Type B pancreatic cell (in vitro differentiated cells): ENCODE measurements around the gene MAN2B2. TPM values are rescaled to one million over a fixed set of nuclear protein-coding genes. Genes with fewer than 3 reads are reported as not detected.

Experiments
- DNase-seq: peaks from one replicate; pipeline ENCODE4 v3.0.0; 2021; ENCODE audit warnings: mixed read lengths; ENCODE audit not compliant: unreplicated experiment; ENCODE audit errors: extremely low spot score
- H3K27ac Mint-ChIP-seq: 2 replicates; pipeline ENCODE4 v1.8.0; 2021; ENCODE audit warnings: mild to moderate bottlenecking, mixed read lengths
- H3K27me3 Mint-ChIP-seq: 2 replicates; pipeline ENCODE4 v1.8.0; 2021; ENCODE audit warnings: mixed read lengths
- H3K36me3 Mint-ChIP-seq: 2 replicates; pipeline ENCODE4 v1.8.0; 2021; ENCODE audit warnings: mixed read lengths
- H3K4me1 Mint-ChIP-seq: one replicate; pipeline ENCODE4 v1.8.0; 2021; ENCODE audit warnings: mixed read lengths; ENCODE audit not compliant: unreplicated experiment
- H3K4me3 Mint-ChIP-seq: 2 replicates; pipeline ENCODE4 v1.8.0; 2021; ENCODE audit warnings: mild to moderate bottlenecking, mixed read lengths
- H3K9me3 Mint-ChIP-seq: 2 replicates; pipeline ENCODE4 v1.8.0; 2021; ENCODE audit warnings: mixed read lengths
- total RNA-seq: library from RNA; stranded (reverse); gene quantifications from 2 replicates; pipeline ENCODE4 v1.2.1, GENCODE V29; 2021; ENCODE audit warnings: low replicate concordance
- TF ChIP-seq, protein P1 (sequence below): fragments of 200-600 bp; sonication (generic); conservative IDR thresholded peaks from 2 replicates; pipeline ENCODE4 v1.5.0; 2021; ENCODE audit warnings: antibody characterized with exemption, mild to moderate bottlenecking

MAN2B2 gene
- total RNA-seq, 1 donor from 2014 or later, result 17.4 TPM

DNA sequence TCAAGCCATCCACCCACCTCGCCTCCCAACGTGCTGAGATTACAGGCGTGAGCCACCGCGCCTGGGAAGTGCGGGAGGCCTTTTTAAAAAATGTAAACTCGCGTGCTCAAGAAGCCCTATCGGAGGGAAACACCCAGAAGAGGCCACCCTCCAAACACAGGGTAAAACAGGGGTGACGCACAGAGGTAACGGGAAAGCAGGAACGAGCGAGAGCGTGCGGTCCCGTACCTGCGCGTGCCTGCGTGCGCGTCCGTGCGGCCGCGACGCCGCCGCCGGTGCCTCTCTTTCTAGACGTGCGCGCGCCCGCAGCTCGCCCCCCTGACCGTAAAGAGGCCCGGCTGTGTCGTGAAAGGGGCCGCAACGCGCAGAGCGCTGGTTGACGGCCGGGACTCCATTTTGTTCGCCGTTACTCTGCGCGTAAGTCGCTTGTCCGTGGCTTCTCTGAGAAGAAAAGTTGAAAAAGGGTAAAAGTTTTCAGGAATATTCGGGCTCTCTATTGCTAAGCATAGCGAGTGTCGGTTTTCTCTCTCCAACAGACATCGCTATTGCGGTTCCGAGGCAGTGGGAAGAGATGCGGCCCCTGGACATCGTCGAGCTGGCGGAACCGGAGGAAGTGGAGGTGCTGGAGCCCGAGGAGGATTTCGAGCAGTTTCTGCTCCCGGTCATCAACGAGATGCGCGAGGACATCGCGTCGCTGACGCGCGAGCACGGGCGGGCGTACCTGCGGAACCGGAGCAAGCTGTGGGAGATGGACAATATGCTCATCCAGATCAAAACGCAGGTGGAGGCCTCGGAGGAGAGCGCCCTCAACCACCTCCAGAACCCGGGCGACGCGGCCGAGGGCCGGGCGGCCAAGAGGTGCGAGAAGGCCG is 65.5 kb downstream of the MAN2B2 start, which contains the start of gene MRFAP1:
Gene MRFAP1 (plus strand): TSS at position 394 of the 872 bp plus-strand sequence. CDS start 178 bp downstream, at position 572.
- TF ChIP-seq, protein P1, sequence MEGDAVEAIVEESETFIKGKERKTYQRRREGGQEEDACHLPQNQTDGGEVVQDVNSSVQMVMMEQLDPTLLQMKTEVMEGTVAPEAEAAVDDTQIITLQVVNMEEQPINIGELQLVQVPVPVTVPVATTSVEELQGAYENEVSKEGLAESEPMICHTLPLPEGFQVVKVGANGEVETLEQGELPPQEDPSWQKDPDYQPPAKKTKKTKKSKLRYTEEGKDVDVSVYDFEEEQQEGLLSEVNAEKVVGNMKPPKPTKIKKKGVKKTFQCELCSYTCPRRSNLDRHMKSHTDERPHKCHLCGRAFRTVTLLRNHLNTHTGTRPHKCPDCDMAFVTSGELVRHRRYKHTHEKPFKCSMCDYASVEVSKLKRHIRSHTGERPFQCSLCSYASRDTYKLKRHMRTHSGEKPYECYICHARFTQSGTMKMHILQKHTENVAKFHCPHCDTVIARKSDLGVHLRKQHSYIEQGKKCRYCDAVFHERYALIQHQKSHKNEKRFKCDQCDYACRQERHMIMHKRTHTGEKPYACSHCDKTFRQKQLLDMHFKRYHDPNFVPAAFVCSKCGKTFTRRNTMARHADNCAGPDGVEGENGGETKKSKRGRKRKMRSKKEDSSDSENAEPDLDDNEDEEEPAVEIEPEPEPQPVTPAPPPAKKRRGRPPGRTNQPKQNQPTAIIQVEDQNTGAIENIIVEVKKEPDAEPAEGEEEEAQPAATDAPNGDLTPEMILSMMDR, result no peak
- peak within 1 kb of the TSS; percentile 99 for H3K27ac Mint-ChIP-seq

DNA sequence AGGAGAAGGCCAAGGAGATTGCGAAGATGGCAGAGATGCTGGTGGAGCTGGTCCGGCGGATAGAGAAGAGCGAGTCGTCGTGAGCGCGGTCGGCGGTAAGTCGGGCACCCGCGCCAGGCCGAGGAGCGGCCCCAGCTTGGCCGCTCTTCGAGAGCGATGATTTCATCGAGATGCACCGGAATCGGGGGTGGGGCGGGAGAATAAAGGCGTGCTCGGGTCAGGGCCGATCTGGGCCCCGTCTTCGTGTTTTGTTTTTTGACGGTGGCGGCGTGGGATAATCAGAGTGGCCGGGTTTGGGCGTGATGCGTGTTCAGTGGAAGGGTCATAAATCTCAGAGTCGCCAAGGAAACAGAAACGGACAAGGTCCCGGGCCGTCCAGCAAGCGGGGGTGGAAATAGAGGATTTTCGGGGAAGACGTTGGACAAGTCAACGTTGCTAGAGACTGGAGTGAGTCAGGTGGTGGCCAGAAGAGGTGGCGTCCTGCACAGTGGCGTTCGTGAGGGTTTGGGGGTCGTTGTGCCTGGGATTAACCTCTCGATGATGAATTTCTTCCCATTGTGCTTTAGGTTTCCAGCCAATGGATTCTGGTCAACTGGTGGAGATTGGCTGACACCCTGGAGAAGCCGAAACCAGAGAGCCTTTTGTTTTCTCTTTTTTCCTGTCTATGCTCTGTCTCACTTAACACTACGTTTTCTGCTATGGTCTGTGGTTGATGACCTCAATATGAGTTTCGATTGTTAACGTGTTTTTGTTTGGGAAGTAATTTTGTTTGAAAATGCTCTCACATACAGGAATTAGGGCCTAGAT is 66.4 kb downstream of the MAN2B2 start:
- H3K4me3 Mint-ChIP-seq, result peak overlapping the region; percentile 99
- no peaks in the 10 kb centered on the region for H3K27me3 Mint-ChIP-seq
- DNase-seq, result no peak
- no peaks in the 10 kb centered on the region for H3K9me3 Mint-ChIP-seq
- TF ChIP-seq, protein P1, result no peak
- H3K36me3 Mint-ChIP-seq, result peaks cover 30% of the 10 kb centered on the region
- H3K4me1 Mint-ChIP-seq, result peaks cover 12% of the 10 kb centered on the region
- H3K27ac Mint-ChIP-seq, result peak overlapping the region; percentile 99

More for the DNA sequence above, 65.5 kb downstream of the MAN2B2 start, which contains the start of gene MRFAP1:
- H3K4me1 Mint-ChIP-seq, result peaks cover 12% of the 10 kb centered on the region
- H3K9me3 Mint-ChIP-seq, result no peaks in the 10 kb centered on the region
- H3K36me3 Mint-ChIP-seq, result peaks cover 30% of the 10 kb centered on the region
- peak; percentile 94 for DNase-seq
- H3K27me3 Mint-ChIP-seq, result no peaks in the 10 kb centered on the region
- peak within 1 kb of the TSS; percentile 99 for H3K4me3 Mint-ChIP-seq

DNA sequence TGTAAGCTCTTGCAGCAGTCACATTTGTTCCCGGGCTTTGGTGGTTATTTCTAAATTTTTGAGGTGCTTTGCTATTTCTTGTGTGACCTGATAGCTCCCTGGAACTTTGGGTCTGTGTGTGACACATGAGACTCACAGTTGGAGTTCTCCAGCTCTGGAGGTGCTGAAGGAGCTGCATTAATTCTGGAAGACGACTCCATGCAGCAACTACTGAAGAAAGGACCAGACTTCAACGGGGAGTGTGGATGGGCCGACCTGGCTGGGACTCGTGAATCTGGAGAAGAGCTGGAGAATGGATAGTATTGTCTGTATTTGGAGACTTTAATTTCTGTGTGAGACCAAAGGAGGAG is 67.0 kb downstream of the MAN2B2 start:
- H3K27ac Mint-ChIP-seq, result peak overlapping the region; percentile 99
- H3K4me3 Mint-ChIP-seq, result peak overlapping the region; percentile 99
- TF ChIP-seq, protein P1, result no peak
- no peaks in the 10 kb centered on the region for H3K27me3 Mint-ChIP-seq
- H3K9me3 Mint-ChIP-seq, result no peaks in the 10 kb centered on the region
- DNase-seq, result no peak
- peaks cover 12% of the 10 kb centered on the region for H3K4me1 Mint-ChIP-seq
- peaks cover 30% of the 10 kb centered on the region for H3K36me3 Mint-ChIP-seq

DNA sequence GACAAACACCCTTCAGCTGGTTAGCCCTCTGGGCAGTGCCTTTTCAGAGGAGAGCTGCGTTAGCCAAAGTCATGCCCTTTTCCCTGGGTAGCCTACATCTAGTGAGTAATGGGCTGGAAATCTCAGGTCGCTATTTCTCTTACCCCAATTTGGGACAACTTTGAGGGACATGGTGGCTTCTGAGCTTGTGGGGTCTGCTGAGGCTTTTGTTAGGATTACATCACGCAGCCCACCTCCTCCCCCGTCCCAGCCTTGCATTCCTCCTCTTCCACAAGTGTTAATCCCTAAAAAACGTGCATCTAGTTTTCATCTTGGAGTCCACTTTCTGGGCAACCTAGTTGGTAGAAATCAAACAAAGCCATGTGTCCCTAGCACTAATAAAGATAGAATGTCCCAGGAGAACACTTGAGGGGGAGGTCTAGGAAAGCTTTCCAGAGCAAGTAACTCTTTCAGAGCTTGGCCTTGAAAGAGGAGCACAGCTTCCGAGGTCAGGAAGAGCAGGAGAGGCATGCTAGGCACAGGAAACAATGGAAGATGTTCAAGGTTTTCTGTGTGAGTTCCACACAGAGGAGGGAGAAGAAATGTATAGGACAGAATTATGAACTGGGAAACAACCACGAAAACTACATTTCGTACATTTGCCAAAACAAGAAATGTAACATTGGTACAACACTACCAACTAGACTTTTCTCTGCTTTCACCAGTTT is 68.3 kb downstream of the MAN2B2 start:
- H3K4me1 Mint-ChIP-seq, result peaks cover 12% of the 10 kb centered on the region
- no peaks in the 10 kb centered on the region for H3K9me3 Mint-ChIP-seq
- H3K4me3 Mint-ChIP-seq, result peak overlapping the region; percentile 99
- H3K27ac Mint-ChIP-seq, result peak overlapping the region; percentile 9
- no peak for DNase-seq
- TF ChIP-seq, protein P1, result no peak
- no peaks in the 10 kb centered on the region for H3K27me3 Mint-ChIP-seq
- H3K36me3 Mint-ChIP-seq, result peaks cover 30% of the 10 kb centered on the region

DNA sequence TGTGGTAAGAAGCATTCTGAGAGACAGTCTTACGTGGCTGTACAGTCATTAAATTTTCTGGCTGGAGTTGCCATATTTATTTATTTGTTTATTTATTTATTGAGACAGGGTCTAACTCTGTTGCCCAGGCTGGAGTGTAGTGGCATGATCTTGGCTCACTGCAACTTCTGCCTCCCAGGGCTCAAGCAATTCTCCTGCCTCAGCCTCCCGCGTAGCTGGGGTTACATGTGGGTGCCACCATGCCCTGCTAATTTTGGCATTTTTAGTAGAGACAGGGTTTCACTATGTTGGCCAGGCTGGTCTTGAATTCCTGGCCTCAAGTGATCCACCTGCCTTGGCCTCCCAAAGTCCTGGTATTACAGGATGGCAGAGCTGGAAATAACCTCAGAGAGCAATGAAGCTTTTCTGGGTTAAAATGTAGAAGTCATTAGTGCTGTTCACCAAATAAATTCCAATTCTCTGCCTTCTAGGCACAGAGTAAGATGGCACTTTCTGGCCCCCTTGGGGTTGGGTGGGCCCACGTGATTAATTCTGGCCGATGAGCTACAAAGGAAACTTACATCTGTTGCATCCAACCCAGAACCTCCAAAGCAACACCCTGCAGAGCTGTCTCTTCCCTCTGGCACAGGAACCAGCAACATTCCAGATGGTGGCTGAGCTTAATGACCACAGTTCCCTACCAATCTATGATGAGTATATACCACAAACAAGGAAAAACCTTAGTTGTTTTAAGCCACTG is 70.0 kb downstream of the MAN2B2 start:
- H3K36me3 Mint-ChIP-seq, result peaks cover 30% of the 10 kb centered on the region
- H3K4me3 Mint-ChIP-seq, result no peak overlapping the region
- TF ChIP-seq, protein P1, result no peak
- H3K4me1 Mint-ChIP-seq, result peaks cover 12% of the 10 kb centered on the region
- H3K27me3 Mint-ChIP-seq, result no peaks in the 10 kb centered on the region
- no peaks in the 10 kb centered on the region for H3K9me3 Mint-ChIP-seq
- DNase-seq, result no peak
- H3K27ac Mint-ChIP-seq, result peak overlapping the region; percentile 24
